HG02588 (cell line): ENCODE results near the gene CSNK1D.

ENCODE experiments used
- ATAC-seq: cut with Tn5 transposase; IDR thresholded peaks from one replicate; pipeline ENCODE4 v1.9.1; 2021; ENCODE audit warnings: mild to moderate bottlenecking, moderate library complexity; ENCODE audit not compliant: unreplicated experiment

CSNK1D gene

GRCh38 chr17:82296511-82297279 lies 23.2 kb upstream of the CSNK1D start:
- ATAC-seq: no peak

GRCh38 chr17:82295472-82295814 lies 21.9 kb upstream of the CSNK1D start:
- ATAC-seq: no peak

GRCh38 chr17:82294064-82294773 lies 20.7 kb upstream of the CSNK1D start:
- ATAC-seq: no peak

- peak; percentile 94 for ATAC-seq
Observed at GRCh38 chr17:82292251-82293154, 19.0 kb upstream of the CSNK1D start.

- ATAC-seq: no peak
Observed at GRCh38 chr17:82291582-82292250, 18.2 kb upstream of the CSNK1D start.

- ATAC-seq: no peak
Observed at GRCh38 chr17:82287868-82288801, 14.6 kb upstream of the CSNK1D start.

- no peak for ATAC-seq
Observed at GRCh38 chr17:82287013-82287867, 13.7 kb upstream of the CSNK1D start.

- ATAC-seq: no peak
Observed at GRCh38 chr17:82285141-82285540, 11.6 kb upstream of the CSNK1D start.

GRCh38 chr17:82283208-82283749 lies 9.8 kb upstream of the CSNK1D start:
- ATAC-seq: no peak

- no peak for ATAC-seq
Observed at GRCh38 chr17:82282239-82283207, 9.0 kb upstream of the CSNK1D start.

GRCh38 chr17:82281502-82282238 lies 8.2 kb upstream of the CSNK1D start:
- ATAC-seq: no peak

- no peak for ATAC-seq
Observed at GRCh38 chr17:82281076-82281475, 7.6 kb upstream of the CSNK1D start.

- no peak for ATAC-seq
Observed at GRCh38 chr17:82280537-82280936, 7.0 kb upstream of the CSNK1D start.

GRCh38 chr17:82278786-82279391 lies 5.4 kb upstream of the CSNK1D start:
- ATAC-seq: no peak

- ATAC-seq: no peak
Observed at GRCh38 chr17:82278308-82278707, 4.8 kb upstream of the CSNK1D start.

- no peak for ATAC-seq
Observed at GRCh38 chr17:82277851-82278250, 4.4 kb upstream of the CSNK1D start.
